ENCODE results near the gene CIRBP. TPM values are rescaled to one million over a fixed set of nuclear protein-coding genes. Genes with fewer than 3 reads are reported as not detected.

The CIRBP gene
- total RNA-seq, 1 experiment from 2014 or later, result 287 TPM

- peaks cover 36% of the 10 kb centered on the region for H3K36me3 ChIP-seq (ENCODE audit: insufficient read depth, low read length, poor library complexity, severe bottlenecking)
- DNase-seq (ENCODE audit: low spot score), result no peak
- ChIA-PET CTCF (no interaction called here), POLR2A (ENCODE audit: low non-redundant PET) (no interaction called here)
- no peaks in the 10 kb centered on the region for H3K27me3 ChIP-seq (replicated peaks; ENCODE audit: insufficient read depth, low read depth, low read length, poor library complexity)
- H3K9me3 ChIP-seq (ENCODE audit: low read depth, low read length, poor library complexity, severe bottlenecking), result no peaks in the 10 kb centered on the region
- peaks cover 34% of the 10 kb centered on the region for H3K4me1 ChIP-seq (ENCODE audit: insufficient read depth, low read length, poor library complexity, severe bottlenecking)
- BruUV-seq (replicated peaks), result no TSS peak
- peak overlapping the region; percentile 99 for H3K27ac ChIP-seq (ENCODE audit: low read depth, low read length, poor library complexity, severe bottlenecking)
- TF ChIP-seq EZH2 (IDR thresholded peaks at IDR 0.05; ENCODE audit: borderline replicate concordance, low read depth, low read length, poor library complexity, severe bottlenecking), result no peak
- TF ChIP-seq, protein P1, sequence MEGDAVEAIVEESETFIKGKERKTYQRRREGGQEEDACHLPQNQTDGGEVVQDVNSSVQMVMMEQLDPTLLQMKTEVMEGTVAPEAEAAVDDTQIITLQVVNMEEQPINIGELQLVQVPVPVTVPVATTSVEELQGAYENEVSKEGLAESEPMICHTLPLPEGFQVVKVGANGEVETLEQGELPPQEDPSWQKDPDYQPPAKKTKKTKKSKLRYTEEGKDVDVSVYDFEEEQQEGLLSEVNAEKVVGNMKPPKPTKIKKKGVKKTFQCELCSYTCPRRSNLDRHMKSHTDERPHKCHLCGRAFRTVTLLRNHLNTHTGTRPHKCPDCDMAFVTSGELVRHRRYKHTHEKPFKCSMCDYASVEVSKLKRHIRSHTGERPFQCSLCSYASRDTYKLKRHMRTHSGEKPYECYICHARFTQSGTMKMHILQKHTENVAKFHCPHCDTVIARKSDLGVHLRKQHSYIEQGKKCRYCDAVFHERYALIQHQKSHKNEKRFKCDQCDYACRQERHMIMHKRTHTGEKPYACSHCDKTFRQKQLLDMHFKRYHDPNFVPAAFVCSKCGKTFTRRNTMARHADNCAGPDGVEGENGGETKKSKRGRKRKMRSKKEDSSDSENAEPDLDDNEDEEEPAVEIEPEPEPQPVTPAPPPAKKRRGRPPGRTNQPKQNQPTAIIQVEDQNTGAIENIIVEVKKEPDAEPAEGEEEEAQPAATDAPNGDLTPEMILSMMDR (conservative IDR thresholded peaks at IDR 0.05; ENCODE audit: low read depth, low read length), result no peak
- intact Hi-C loops (cut with micrococcal nuclease; ENCODE audit: unreplicated experiment), result loop anchor here (10.0 kb wide), 2 partner anchors 168 to 318 kb away; partner anchors contain the start of gene MBD3
- peak overlapping the region; percentile 69 for H3K4me3 ChIP-seq (ENCODE audit: low read depth, low read length, poor library complexity, severe bottlenecking)
Observed at GRCh38 chr19:1277061-1277460, 7.9 kb downstream of the CIRBP start.

- H3K36me3 ChIP-seq (ENCODE audit: insufficient read depth, low read length, poor library complexity, severe bottlenecking), result peaks cover 26% of the 10 kb centered on the region
- TF ChIP-seq, protein P1 (conservative IDR thresholded peaks at IDR 0.05; ENCODE audit: low read depth, low read length), result no peak
- no peak for TF ChIP-seq EZH2 (IDR thresholded peaks at IDR 0.05; ENCODE audit: borderline replicate concordance, low read depth, low read length, poor library complexity, severe bottlenecking)
- peaks cover 24% of the 10 kb centered on the region for H3K4me1 ChIP-seq (ENCODE audit: insufficient read depth, low read length, poor library complexity, severe bottlenecking)
- H3K4me3 ChIP-seq (ENCODE audit: low read depth, low read length, poor library complexity, severe bottlenecking), result no peak overlapping the region
- no peak for DNase-seq (ENCODE audit: low spot score)
- H3K27ac ChIP-seq (ENCODE audit: low read depth, low read length, poor library complexity, severe bottlenecking), result no peak overlapping the region
- no peaks in the 10 kb centered on the region for H3K9me3 ChIP-seq (ENCODE audit: low read depth, low read length, poor library complexity, severe bottlenecking)
- no TSS peak for BruUV-seq (replicated peaks)
- ChIA-PET CTCF (interaction anchor here (2.0 kb wide), 1 partner anchor 105 kb away, joined by 6 read pairs; no protein-coding TSS in a partner anchor), POLR2A (ENCODE audit: low non-redundant PET) (no interaction called here)
- intact Hi-C loops (cut with micrococcal nuclease; ENCODE audit: unreplicated experiment), result loop anchor here (10.0 kb wide), 2 partner anchors 167 to 317 kb away; partner anchors contain the start of gene MBD3
- no peaks in the 10 kb centered on the region for H3K27me3 ChIP-seq (replicated peaks; ENCODE audit: insufficient read depth, low read depth, low read length, poor library complexity)
Observed at GRCh38 chr19:1278074-1278473, 8.9 kb downstream of the CIRBP start.

DNA sequence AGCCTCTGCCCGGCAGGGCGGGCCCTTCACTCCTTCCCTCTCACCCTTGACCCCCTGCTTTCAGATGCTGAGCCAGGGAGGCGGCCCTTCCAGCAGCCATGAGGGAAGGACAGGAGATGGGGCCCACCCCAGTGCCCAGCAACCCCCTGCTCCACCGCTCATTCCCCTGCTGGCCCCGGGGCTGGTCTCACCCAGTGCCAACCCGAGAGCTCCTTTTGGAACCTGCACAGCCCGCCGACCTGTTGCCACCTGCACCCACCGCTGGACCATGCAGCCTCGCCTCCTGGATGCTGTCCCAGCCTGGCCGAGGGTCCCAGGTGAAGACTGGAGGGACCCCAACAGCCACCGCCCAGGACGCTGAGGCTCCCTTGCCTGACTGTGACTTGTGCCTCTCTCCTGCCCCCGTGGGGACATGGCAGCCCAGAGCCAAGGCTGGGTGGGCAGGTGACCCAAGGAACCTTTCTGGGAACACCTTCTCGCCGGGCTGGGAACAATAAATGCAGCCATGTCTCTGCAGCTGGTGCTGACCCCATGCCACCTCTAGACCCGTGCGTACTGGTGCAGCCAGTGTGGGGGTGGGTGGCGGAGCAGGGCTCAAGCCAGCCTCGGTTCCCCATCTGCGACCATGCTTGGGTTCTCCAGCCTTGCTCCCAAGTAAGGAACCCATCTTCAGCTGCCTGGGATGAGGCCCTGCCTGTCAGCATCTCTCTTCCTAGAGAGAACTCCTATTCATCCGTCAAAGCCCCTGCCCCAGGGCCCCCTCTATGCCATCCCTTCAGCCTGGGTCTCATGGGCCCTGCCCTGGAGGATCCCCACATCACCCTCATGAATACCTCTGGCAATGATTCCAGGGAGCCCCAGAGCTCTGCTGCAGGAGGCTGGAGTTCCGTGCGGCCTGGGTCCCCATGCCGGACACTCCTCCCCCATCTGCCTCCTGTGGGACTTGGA is 9.9 kb downstream of the CIRBP start:
- CTCF ChIA-PET, result interaction anchor here (0.6 to 2.0 kb wide), 7 partner anchors 13 to 104 kb away, joined by 3 to 10 read pairs (median 6); no protein-coding TSS in a partner anchor
- Histone ChIP-seq H3K4me1 (ENCODE audit: insufficient read depth, low read length, poor library complexity, severe bottlenecking) (peaks cover 16% of the 10 kb centered on the region), H3K27me3 (replicated peaks; ENCODE audit: insufficient read depth, low read depth, low read length, poor library complexity) (no peaks in the 10 kb centered on the region), H3K36me3 (ENCODE audit: insufficient read depth, low read length, poor library complexity, severe bottlenecking) (peaks cover 17% of the 10 kb centered on the region), H3K9me3 (ENCODE audit: low read depth, low read length, poor library complexity, severe bottlenecking) (no peaks in the 10 kb centered on the region), H3K4me3 (ENCODE audit: low read depth, low read length, poor library complexity, severe bottlenecking) (no peak overlapping the region), H3K27ac (ENCODE audit: low read depth, low read length, poor library complexity, severe bottlenecking) (no peak overlapping the region)
- intact Hi-C loops (cut with micrococcal nuclease; ENCODE audit: unreplicated experiment), result loop anchor here (1.0 to 10.0 kb wide), 3 partner anchors 93 to 316 kb away; partner anchors contain the start of gene MBD3
- BruUV-seq (replicated peaks), result no TSS peak
- DNase-seq (ENCODE audit: low spot score), result no peak
- TF ChIP-seq, protein P1 (conservative IDR thresholded peaks at IDR 0.05; ENCODE audit: low read depth, low read length), result no peak
- POLR2A ChIA-PET (ENCODE audit: low non-redundant PET), result interaction anchor here (0.6 kb wide), 1 partner anchor 212 kb away, joined by 3 read pairs; no protein-coding TSS in a partner anchor

All from A673 (cell line).